Liver (tissue), 3 donors: ENCODE measurements around the gene FOXM1.

ENCODE experiments used
- GABPA ChIP-seq, 2 donors: IDR thresholded peaks in 1 of 2; conservative IDR thresholded peaks in 1 of 2; 2 replicates each; pipeline ENCODE4 v1.6.1; 2016; ENCODE audit warnings: antibody characterized with exemption in 2 of 2, mild to moderate bottlenecking in 1 of 2, moderate library complexity in 1 of 2
- HNF4A ChIP-seq, 2 donors: conservative IDR thresholded peaks; 2 replicates each; pipeline ENCODE4 v1.6.1; 2016; ENCODE audit warnings: antibody characterized with exemption in 2 of 2, mild to moderate bottlenecking in 2 of 2
- JUND ChIP-seq, 2 donors: IDR thresholded peaks; 2 replicates each; pipeline ENCODE4 v1.6.1; 2016; ENCODE audit warnings: antibody characterized with exemption in 2 of 2
- RAD21 ChIP-seq, 2 donors: IDR thresholded peaks; 2 replicates each; pipeline ENCODE4 v1.6.1; 2016; ENCODE audit warnings: antibody characterized with exemption in 2 of 2, mild to moderate bottlenecking in 2 of 2
- REST ChIP-seq: IDR thresholded peaks from 2 replicates; pipeline ENCODE4 v1.6.1; 2016; ENCODE audit warnings: antibody characterized with exemption, mild to moderate bottlenecking
- RXRA ChIP-seq, 2 donors: IDR thresholded peaks; 2 replicates each; pipeline ENCODE4 v1.6.1; 2017 to 2018; ENCODE audit warnings: antibody characterized with exemption in 2 of 2, mild to moderate bottlenecking in 1 of 2
- TAF1 ChIP-seq: conservative IDR thresholded peaks from 2 replicates; pipeline ENCODE4 v1.6.1; 2016; ENCODE audit warnings: antibody characterized with exemption, mild to moderate bottlenecking
- YY1 ChIP-seq: IDR thresholded peaks from 2 replicates; pipeline ENCODE4 v1.6.1; 2016; ENCODE audit warnings: antibody characterized with exemption, mild to moderate bottlenecking
- TF ChIP-seq, protein P1 (sequence below): fragments of 150-350 bp; IDR thresholded peaks from 2 replicates; pipeline ENCODE4 v1.5.1; 2017; ENCODE audit warnings: improper control_type of control experiment, low read depth, low read length; ENCODE audit not compliant: missing input control
- TF ChIP-seq, protein P2 (sequence below): IDR thresholded peaks from 2 replicates; pipeline ENCODE4 v1.6.1; 2016; ENCODE audit warnings: antibody characterized with exemption
- TF ChIP-seq, protein P3 (sequence below): IDR thresholded peaks from 2 replicates; pipeline ENCODE4 v1.6.1; 2016; ENCODE audit warnings: antibody characterized with exemption
- donor health status: healthy.
- donor health status: healthy.

DNA sequence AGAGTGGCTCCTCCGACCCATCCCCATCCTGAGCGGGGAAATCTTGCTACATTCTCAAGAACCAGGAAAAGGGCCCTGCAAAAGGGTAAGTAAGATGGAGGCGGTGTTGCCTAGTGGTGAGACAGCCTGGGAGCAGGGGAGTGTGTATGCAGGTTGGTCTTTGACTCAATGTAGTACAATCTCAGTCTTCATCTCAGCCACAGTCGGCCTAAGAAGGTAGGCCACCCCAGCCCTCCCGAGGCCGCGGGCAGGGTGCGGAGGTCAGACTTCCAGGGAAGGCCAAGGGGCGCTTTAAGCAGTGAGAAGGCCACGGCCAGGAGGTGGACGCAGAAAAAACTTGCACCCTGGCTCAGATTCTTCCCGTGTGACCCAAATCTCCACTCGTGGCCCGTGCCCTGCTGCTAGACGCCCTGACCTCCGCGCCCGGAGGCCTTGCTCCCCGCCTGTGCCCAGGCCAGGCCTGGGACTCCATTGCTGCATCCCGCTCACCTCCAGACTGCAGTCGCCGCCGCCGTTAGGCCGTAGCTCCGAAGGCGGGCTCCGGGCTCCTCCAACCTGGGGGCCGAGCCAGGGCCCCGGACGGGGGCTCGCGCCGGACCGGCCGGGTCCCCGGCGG, 435 bp downstream of the FOXM1 start:
- TF ChIP-seq JUND (IDR thresholded peaks at IDR 0.05) (no peak), RXRA (IDR thresholded peaks at IDR 0.05) (no peak), YY1 (no peak), RAD21 (IDR thresholded peaks at IDR 0.05) (no peak), REST (no peak), GABPA (IDR thresholded peaks at IDR 0.05 in 1 of 2, conservative IDR thresholded peaks at IDR 0.05 in 1 of 2) (no peak), HNF4A (conservative IDR thresholded peaks at IDR 0.05) (no peak), TAF1 (no peak)
- TF ChIP-seq, protein P1, sequence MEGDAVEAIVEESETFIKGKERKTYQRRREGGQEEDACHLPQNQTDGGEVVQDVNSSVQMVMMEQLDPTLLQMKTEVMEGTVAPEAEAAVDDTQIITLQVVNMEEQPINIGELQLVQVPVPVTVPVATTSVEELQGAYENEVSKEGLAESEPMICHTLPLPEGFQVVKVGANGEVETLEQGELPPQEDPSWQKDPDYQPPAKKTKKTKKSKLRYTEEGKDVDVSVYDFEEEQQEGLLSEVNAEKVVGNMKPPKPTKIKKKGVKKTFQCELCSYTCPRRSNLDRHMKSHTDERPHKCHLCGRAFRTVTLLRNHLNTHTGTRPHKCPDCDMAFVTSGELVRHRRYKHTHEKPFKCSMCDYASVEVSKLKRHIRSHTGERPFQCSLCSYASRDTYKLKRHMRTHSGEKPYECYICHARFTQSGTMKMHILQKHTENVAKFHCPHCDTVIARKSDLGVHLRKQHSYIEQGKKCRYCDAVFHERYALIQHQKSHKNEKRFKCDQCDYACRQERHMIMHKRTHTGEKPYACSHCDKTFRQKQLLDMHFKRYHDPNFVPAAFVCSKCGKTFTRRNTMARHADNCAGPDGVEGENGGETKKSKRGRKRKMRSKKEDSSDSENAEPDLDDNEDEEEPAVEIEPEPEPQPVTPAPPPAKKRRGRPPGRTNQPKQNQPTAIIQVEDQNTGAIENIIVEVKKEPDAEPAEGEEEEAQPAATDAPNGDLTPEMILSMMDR = no peak
- TF ChIP-seq, protein P2, sequence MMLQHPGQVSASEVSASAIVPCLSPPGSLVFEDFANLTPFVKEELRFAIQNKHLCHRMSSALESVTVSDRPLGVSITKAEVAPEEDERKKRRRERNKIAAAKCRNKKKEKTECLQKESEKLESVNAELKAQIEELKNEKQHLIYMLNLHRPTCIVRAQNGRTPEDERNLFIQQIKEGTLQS = no peak
- TF ChIP-seq, protein P3, sequence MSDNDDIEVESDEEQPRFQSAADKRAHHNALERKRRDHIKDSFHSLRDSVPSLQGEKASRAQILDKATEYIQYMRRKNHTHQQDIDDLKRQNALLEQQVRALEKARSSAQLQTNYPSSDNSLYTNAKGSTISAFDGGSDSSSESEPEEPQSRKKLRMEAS = no peak
